ENCODE data around the gene SAXO1.

DNA sequence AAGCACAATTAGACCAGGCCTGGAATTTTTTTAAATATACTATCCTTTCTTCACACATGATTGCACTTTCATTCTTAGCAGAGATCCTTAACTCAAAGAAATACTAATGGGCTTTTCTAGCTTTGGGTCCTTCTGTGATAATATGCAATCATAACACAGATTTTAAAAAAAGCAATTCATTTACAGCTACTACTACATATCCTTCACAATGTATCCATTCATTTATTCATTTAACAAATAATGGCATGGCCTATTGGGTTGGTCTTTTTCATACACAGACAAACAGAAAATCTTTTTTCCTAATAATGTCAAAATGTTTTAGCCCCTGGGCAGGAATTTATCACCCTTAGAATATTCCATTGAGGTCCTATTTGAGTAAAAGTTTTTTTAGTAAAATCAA, 47.0 kb downstream of the SAXO1 start:
- TF ChIP-seq, protein P1, sequence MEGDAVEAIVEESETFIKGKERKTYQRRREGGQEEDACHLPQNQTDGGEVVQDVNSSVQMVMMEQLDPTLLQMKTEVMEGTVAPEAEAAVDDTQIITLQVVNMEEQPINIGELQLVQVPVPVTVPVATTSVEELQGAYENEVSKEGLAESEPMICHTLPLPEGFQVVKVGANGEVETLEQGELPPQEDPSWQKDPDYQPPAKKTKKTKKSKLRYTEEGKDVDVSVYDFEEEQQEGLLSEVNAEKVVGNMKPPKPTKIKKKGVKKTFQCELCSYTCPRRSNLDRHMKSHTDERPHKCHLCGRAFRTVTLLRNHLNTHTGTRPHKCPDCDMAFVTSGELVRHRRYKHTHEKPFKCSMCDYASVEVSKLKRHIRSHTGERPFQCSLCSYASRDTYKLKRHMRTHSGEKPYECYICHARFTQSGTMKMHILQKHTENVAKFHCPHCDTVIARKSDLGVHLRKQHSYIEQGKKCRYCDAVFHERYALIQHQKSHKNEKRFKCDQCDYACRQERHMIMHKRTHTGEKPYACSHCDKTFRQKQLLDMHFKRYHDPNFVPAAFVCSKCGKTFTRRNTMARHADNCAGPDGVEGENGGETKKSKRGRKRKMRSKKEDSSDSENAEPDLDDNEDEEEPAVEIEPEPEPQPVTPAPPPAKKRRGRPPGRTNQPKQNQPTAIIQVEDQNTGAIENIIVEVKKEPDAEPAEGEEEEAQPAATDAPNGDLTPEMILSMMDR (IDR thresholded peaks at IDR 0.05) = no peak
- no peak for TF ChIP-seq HMGXB4 (CRISPR knock-in tag; IDR thresholded peaks at IDR 0.05)
- TF ChIP-seq GTF2I (CRISPR knock-in tag; conservative IDR thresholded peaks at IDR 0.05) = no peak
- TF ChIP-seq, protein P2, sequence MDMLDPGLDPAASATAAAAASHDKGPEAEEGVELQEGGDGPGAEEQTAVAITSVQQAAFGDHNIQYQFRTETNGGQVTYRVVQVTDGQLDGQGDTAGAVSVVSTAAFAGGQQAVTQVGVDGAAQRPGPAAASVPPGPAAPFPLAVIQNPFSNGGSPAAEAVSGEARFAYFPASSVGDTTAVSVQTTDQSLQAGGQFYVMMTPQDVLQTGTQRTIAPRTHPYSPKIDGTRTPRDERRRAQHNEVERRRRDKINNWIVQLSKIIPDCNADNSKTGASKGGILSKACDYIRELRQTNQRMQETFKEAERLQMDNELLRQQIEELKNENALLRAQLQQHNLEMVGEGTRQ (CRISPR knock-in tag; IDR thresholded peaks at IDR 0.05) = no peak
- TF ChIP-seq ETV6 (CRISPR knock-in tag; IDR thresholded peaks at IDR 0.05) = no peak
- no peak for TF ChIP-seq ZNF121 (CRISPR knock-in tag; IDR thresholded peaks at IDR 0.05)
- TF ChIP-seq, protein P3, sequence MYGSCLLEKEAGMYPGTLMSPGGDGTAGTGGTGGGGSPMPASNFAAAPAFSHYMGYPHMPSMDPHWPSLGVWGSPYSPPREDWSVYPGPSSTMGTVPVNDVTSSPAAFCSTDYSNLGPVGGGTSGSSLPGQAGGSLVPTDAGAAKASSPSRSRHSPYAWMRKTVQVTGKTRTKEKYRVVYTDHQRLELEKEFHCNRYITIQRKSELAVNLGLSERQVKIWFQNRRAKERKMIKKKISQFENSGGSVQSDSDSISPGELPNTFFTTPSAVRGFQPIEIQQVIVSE (CRISPR knock-in tag; IDR thresholded peaks at IDR 0.05; ENCODE audit: borderline replicate concordance) = no peak
- TF ChIP-seq CREM (CRISPR knock-in tag; IDR thresholded peaks at IDR 0.05) = no peak
- TF ChIP-seq SMAD3 (CRISPR knock-in tag; IDR thresholded peaks at IDR 0.05; ENCODE audit: borderline replicate concordance) = no peak
